ENCODE data around the gene GOLGA7B. TPM values are rescaled to one million over a fixed set of nuclear protein-coding genes. Genes with fewer than 3 reads are reported as not detected.

Gene GOLGA7B
- total RNA-seq, 6 donors from 2014 or later = 1.0 to 2.6 (median 1.1) TPM

GRCh38 chr10:97869091-97870042 lies 19.7 kb downstream of the GOLGA7B start:
- Histone ChIP-seq H3K36me3 (no peaks in the 10 kb centered on the region), H3K4me1 (peaks cover 10 to 11% (median 10%) of the 10 kb centered on the region in 4 donors), H3K27ac (peak overlapping the region in 1 of 4 donors; percentile 30), H3K27me3 (no peaks in the 10 kb centered on the region), H3K4me3 (no peak overlapping the region), H3K9me3 (no peaks in the 10 kb centered on the region)
- DNase-seq = peak; percentile 78 to 92
- 0 to 18% methylated on average over 1 to 13 of the region's 19 CpGs for WGBS, 2 donors
- peak; percentile 80 to 91 for ATAC-seq (ENCODE audit: low FRiP score in 2 of 2)
- TF ChIP-seq POLR2AphosphoS5 (IDR thresholded peaks at IDR 0.05) (no peak), CTCF (IDR thresholded peaks at IDR 0.05) (peak; percentile 56 to 97 (median 94))

- DNase-seq = no peak
- TF ChIP-seq POLR2A (IDR thresholded peaks at IDR 0.05) (no peak), POLR2AphosphoS5 (IDR thresholded peaks at IDR 0.05) (no peak), EP300 (IDR thresholded peaks at IDR 0.05) (no peak), CTCF (IDR thresholded peaks at IDR 0.05) (no peak)
These were observed 21.3 kb downstream of the GOLGA7B start for GRCh38 chr10:97870990-97871389.

GRCh38 chr10:97873569-97873968 lies 23.9 kb downstream of the GOLGA7B start:
- Histone ChIP-seq H3K4me1 (peaks cover 10 to 11% (median 10%) of the 10 kb centered on the region in 4 donors), H3K27ac (no peak overlapping the region), H3K9me3 (no peaks in the 10 kb centered on the region), H3K27me3 (no peaks in the 10 kb centered on the region), H3K4me3 (no peak overlapping the region), H3K36me3 (no peaks in the 10 kb centered on the region)
- TF ChIP-seq POLR2A (IDR thresholded peaks at IDR 0.05) (no peak), CTCF (IDR thresholded peaks at IDR 0.05) (no peak), POLR2AphosphoS5 (IDR thresholded peaks at IDR 0.05) (no peak), EP300 (IDR thresholded peaks at IDR 0.05) (no peak)
- 61 to 81% methylated on average over 5 to 6 of the region's 6 CpGs for WGBS, 2 donors
- ATAC-seq (ENCODE audit: low FRiP score in 2 of 2) (no peak), DNase-seq (no peak)

More at GRCh38 chr10:97870990-97871389, 21.3 kb downstream of the GOLGA7B start:
- H3K9me3 ChIP-seq = no peaks in the 10 kb centered on the region
- peaks cover 10 to 11% (median 10%) of the 10 kb centered on the region in 4 donors for H3K4me1 ChIP-seq
- WGBS, 2 donors = 76 to 86% methylated on average over 8 of the region's 8 CpGs
- no peak overlapping the region for H3K27ac ChIP-seq
- H3K27me3 ChIP-seq = no peaks in the 10 kb centered on the region
- no peak overlapping the region for H3K4me3 ChIP-seq
- no peaks in the 10 kb centered on the region for H3K36me3 ChIP-seq
- no peak for ATAC-seq (ENCODE audit: low FRiP score in 2 of 2)

- WGBS, 2 donors = 65% methylated on average over 6 of the region's 6 CpGs
- TF ChIP-seq CTCF (IDR thresholded peaks at IDR 0.05) = no peak
- no peak for TF ChIP-seq EP300 (IDR thresholded peaks at IDR 0.05)
- no peak for TF ChIP-seq POLR2A (IDR thresholded peaks at IDR 0.05)
- Histone ChIP-seq H3K27ac (no peak overlapping the region), H3K4me3 (no peak overlapping the region), H3K4me1 (peaks cover 4 to 5% (median 5%) of the 10 kb centered on the region in 4 donors), H3K27me3 (no peaks in the 10 kb centered on the region), H3K36me3 (no peaks in the 10 kb centered on the region), H3K9me3 (no peaks in the 10 kb centered on the region)
- DNase-seq (no peak), ATAC-seq (ENCODE audit: low FRiP score in 2 of 2) (no peak)
These were observed 24.7 kb downstream of the GOLGA7B start for GRCh38 chr10:97874332-97874731.

Measured in upper lobe of left lung (tissue), 6 donors.